NB4 (cell line): Measurements from ENCODE around the gene EIF5A.

Experiments used
- POLR2A ChIP-seq: IDR thresholded peaks from 2 replicates; pipeline ENCODE4 v1.6.1; 2011; ENCODE audit warnings: mild to moderate bottlenecking; ENCODE audit not compliant: insufficient read length; ENCODE audit errors: extremely low read depth
- TF ChIP-seq, protein P1 (sequence below): IDR thresholded peaks from one replicate; pipeline ENCODE4 v1.5.1; 2012; ENCODE audit warnings: low read depth, low read length
- TF ChIP-seq, protein P2 (sequence below): IDR thresholded peaks from 2 replicates; pipeline ENCODE4 v1.6.1; 2011; ENCODE audit warnings: low read depth, low read length

GRCh38 chr17:7326186-7326585 is 18.8 kb downstream of the EIF5A start:
- TF ChIP-seq POLR2A, result no peak
- TF ChIP-seq, protein P1, sequence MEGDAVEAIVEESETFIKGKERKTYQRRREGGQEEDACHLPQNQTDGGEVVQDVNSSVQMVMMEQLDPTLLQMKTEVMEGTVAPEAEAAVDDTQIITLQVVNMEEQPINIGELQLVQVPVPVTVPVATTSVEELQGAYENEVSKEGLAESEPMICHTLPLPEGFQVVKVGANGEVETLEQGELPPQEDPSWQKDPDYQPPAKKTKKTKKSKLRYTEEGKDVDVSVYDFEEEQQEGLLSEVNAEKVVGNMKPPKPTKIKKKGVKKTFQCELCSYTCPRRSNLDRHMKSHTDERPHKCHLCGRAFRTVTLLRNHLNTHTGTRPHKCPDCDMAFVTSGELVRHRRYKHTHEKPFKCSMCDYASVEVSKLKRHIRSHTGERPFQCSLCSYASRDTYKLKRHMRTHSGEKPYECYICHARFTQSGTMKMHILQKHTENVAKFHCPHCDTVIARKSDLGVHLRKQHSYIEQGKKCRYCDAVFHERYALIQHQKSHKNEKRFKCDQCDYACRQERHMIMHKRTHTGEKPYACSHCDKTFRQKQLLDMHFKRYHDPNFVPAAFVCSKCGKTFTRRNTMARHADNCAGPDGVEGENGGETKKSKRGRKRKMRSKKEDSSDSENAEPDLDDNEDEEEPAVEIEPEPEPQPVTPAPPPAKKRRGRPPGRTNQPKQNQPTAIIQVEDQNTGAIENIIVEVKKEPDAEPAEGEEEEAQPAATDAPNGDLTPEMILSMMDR, result no peak
- TF ChIP-seq, protein P2, sequence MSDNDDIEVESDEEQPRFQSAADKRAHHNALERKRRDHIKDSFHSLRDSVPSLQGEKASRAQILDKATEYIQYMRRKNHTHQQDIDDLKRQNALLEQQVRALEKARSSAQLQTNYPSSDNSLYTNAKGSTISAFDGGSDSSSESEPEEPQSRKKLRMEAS, result no peak
